ENCODE data around the gene AGMO.

The AGMO gene

DNA sequence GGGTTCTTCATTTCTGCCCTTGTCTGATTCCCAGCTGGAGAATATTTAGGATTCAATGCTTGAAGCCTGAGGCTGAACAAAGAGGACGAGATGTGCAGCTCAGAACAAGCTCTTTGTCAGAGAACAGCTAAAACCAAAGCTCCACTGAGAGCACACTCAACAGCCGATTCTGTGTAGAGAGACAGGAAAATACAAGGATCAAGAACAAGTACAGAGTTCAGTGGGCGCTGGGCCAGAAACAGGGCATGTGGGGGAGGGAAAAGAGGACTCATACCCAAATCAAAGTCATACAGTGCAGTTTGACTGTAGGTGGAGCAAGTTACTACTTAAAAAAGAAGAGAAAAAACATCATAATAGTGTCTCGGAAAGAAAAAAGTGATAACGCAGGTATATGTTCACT, at the start of gene AGMO:
Gene AGMO (minus strand): TSS at position 181 of the 400 bp plus-strand sequence.
- no peak for DNase-seq

DNA sequence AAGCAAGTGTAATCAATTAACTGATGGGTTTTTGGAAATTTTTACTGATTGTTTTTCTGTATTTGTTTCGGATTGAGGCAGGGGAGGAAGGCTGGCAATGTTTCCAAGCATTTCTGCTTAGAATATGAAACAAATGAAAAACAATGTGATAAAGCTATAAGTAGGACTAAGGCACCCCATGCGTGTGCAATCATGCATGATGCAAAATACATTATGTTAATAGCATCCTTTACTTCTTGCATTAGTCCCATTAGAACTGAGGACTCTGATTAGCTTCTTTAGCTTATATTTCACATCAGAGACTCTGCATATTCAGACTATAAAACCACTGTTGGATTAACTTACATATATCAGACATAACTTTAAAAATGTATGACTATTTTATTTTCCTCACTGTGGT, 48.7 kb upstream of the AGMO start:
- no peak for DNase-seq

DNA sequence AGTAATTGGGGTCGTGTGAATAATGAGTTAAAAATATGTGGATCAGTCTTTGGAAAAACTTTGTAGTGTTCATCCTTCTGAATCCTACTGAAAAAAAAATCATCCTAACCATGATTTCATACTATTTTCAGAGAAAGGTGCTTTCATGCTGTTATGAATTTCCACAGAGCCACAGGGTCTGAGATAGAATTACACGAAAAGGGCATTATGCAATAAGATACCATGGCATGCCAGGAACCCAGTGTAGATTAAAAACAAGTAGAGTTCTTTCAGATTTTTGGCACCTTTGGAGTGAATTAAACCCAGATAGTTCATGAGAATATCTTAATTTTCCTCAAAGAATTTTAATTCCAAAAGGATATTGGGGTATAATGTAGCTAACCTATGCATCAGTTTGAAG, 47.5 kb upstream of the AGMO start:
- DNase-seq, result no peak

GRCh38 chr7:15607529-15608210, 45.9 kb upstream of the AGMO start:
- no peak for DNase-seq

DNA sequence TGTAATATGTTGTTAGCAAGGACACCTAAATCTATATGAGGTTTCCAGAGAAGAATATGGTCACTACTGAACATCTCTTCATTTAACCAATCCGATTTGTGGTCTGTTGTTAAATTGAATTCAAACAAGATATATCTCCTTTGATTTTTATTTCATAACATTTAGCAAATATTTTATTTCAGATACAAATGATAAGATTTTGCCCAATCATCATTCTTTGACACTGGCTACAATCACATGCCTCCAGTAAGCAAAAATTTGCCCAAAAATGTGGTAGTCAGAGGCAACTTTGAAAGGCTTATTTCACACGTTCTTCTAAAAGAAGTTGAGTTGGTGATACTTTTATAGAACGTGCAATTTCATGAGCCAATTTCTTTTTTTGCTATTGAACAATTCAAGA, 44.7 kb upstream of the AGMO start:
- DNase-seq, result no peak

DNA sequence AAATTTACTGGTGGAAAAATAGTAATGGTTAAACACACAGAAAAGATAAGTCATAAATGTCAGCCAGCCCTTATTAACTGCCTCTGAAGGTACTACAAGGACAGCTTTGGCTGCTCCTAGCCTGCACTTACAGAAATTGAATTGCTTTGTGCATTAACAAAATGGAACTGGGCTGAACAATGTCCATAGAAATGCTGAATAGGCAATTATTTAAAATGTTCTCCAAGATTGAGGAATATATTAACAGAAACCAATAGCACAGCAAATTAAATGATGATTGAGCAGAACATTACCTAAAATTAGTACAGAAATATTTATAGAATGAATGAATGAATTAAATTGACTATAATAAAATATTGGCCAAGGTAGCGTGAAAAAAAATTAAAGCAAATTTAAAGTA, 42.4 kb upstream of the AGMO start:
- no peak for DNase-seq

GRCh38 chr7:15603124-15603523, 41.3 kb upstream of the AGMO start:
- no peak for DNase-seq

- DNase-seq, result no peak
Observed at GRCh38 chr7:15602236-15602635, 40.4 kb upstream of the AGMO start.

DNA sequence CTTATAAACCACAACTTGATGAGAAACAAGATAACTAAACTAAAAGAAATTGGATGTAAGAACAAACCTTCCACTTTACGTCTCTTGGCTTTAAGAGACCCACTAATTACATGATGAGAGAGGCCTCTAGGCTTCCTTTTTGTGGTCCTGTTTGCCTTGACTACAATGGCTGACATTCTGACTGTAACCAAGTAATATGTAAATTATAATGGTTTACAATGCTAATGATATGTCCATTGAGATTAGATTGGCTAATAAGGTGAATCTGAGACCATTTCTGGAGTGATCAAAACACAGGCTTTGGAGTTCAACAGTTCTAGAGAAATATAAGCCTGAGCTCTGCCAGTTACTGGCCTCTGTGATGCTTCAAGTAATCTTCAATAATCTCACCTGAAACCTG, 39.4 kb upstream of the AGMO start:
- DNase-seq, result no peak

GRCh38 chr7:15600298-15600697, 38.5 kb upstream of the AGMO start:
- DNase-seq, result no peak

- no peak for DNase-seq
Observed at GRCh38 chr7:15594461-15594860, 32.6 kb upstream of the AGMO start.

GRCh38 chr7:15593382-15593781, 31.6 kb upstream of the AGMO start:
- no peak for DNase-seq

- DNase-seq, result no peak
Observed at GRCh38 chr7:15586266-15586665, 24.5 kb upstream of the AGMO start.

GRCh38 chr7:15584575-15584974, 22.8 kb upstream of the AGMO start:
- DNase-seq, result no peak

GRCh38 chr7:15582773-15583172, 21.0 kb upstream of the AGMO start:
- DNase-seq, result no peak

- DNase-seq, result no peak
Observed at GRCh38 chr7:15581352-15581951, 19.6 kb upstream of the AGMO start.

- no peak for DNase-seq
Observed at GRCh38 chr7:15580604-15581351, 19.0 kb upstream of the AGMO start.

GRCh38 chr7:15577600-15577999, 15.8 kb upstream of the AGMO start:
- DNase-seq, result no peak

DNA sequence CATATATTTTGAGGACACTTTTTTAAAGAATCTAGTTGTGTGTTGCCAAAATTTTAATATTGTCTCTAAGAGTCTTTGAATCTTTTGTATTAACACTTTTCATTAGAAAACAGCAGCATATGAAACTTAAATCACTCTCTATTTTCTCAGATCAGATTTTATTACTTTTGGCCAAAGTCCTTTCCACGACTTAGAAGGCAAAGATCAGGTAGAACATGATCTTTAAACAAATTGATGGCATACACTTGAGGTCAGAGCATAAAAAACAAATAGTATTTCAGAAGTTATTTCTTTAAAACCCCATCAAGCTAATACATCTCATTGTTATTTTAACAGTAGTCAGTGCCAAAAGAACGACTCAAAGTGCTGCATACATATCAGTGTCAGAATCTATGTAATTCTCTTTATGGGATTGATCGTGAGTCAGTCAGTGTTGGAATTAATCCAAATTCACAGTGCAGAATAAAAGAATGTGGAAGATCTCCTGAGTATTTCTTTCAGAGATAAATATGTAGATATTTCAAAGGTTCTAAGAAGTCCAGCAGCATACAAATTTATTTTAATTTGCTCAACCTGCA, 9.6 kb upstream of the AGMO start:
- DNase-seq, result no peak

DNA sequence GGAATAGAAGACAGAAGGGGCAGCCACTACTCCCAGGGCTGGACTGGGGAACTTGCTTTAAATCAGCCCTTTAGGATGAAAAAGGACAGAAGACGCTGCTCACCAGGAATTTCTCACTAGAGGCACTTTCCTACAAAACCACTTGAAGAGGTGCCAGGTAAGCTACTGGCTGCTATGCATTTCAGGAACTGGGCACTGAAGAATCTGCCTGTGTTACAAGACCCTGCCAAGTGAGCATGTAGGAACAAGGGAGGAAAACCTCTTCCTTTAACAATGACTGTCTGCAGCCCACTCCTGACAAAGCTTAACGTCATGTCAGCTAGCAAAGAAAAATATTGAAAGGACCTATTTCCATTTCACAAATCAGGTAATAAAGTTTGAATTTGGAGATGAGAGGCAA, 5.8 kb upstream of the AGMO start:
- DNase-seq, result no peak

GRCh38 chr7:15567036-15567435, 5.2 kb upstream of the AGMO start:
- no peak for DNase-seq

DNA sequence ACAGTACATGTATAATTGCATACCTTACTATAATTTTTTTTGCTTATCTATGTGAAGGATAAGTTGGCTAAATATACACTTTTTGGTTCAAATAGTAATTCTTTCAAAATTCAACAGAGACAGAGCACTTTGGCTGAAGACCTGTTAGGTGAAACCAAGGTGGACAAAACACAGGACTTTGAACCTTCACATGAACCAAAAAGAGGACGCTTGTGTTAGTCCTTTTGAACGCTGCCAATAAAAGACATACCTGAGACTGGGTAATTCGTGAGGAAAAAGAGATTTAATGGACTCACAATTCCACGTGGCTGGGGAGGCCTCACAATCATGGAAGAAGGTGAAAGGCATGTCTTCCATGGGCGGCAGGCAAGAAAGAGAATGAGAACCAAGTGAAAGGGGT, 4.7 kb upstream of the AGMO start:
- no peak for DNase-seq

- DNase-seq, result no peak
Observed at GRCh38 chr7:15560968-15561367, 847 bp downstream of the AGMO start.

GRCh38 chr7:15559416-15559928, 2.3 kb downstream of the AGMO start:
- DNase-seq, result no peak
